Vagina (tissue), 2 donors: ENCODE data around the gene SRXN1. TPM values are rescaled to one million over a fixed set of nuclear protein-coding genes. Genes with fewer than 3 reads are reported as not detected.

Experiments
- DNase-seq, 2 donors: peaks; one replicate each; pipeline ENCODE4 v3.0.0-alpha.2; 2017; ENCODE audit errors: extremely low spot score in 2 of 2
- H3K27ac ChIP-seq: fragments of 200-600 bp; sonication (generic); one replicate; pipeline ENCODE4 v1.5.1; 2019
- H3K27me3 ChIP-seq: fragments of 200-600 bp; sonication (generic); one replicate; pipeline ENCODE4 v1.5.1; 2019
- H3K36me3 ChIP-seq, 2 donors: fragments of 200-600 bp; sonication (generic); one replicate each; pipeline ENCODE4 v1.5.1; 2017 to 2019
- H3K4me1 ChIP-seq: fragments of 200-600 bp; sonication (generic); one replicate; pipeline ENCODE4 v1.5.1; 2019
- H3K4me3 ChIP-seq, 2 donors: fragments of 200-600 bp; sonication (generic); 1 replicate in 1 of 2; 2 replicates in 1 of 2; pipeline ENCODE4 v1.5.1; 2016 to 2019
- H3K9me3 ChIP-seq: fragments of 200-600 bp; sonication (generic); one replicate; pipeline ENCODE4 v1.5.1; 2019
- CTCF ChIP-seq, 3 experiments: fragments of 450-650 bp in 2 of 3; fragments of 200-600 bp in 1 of 3; sonication (generic) in 1 of 3; IDR thresholded peaks; one replicate each; pipeline ENCODE4 v1.5.1; 2017 to 2019; ENCODE audit warnings: antibody characterized with exemption in 3 of 3, mild to moderate bottlenecking in 2 of 3, moderate library complexity in 2 of 3
- POLR2A ChIP-seq, 2 donors: fragments of 450-650 bp; IDR thresholded peaks; one replicate each; pipeline ENCODE4 v1.6.1; 2017; ENCODE audit warnings: antibody characterized with exemption in 2 of 2, mild to moderate bottlenecking in 2 of 2, moderate library complexity in 2 of 2
- POLR2AphosphoS5 ChIP-seq, 2 donors: sonication (generic); formaldehyde crosslinking; IDR thresholded peaks; one replicate each; pipeline ENCODE4 v1.9.0; 2017; ENCODE audit warnings: antibody characterized with exemption in 2 of 2, mild to moderate bottlenecking in 2 of 2, low read depth in 1 of 2; ENCODE audit not compliant: insufficient read depth in 1 of 2
- intact Hi-C: fragments of 100-400 bp; cut with DNase I; formaldehyde crosslinking; loops from one replicate; pipeline ENCODE4 v1.15.1; 2023
- total RNA-seq: library from RNA; depleted of rRNA; stranded (reverse); fragments of >200 nt; gene quantifications from one replicate; pipeline ENCODE4 v1.2.3, GENCODE V29; 2016

The SRXN1 gene
- total RNA-seq, 1 donor from 2014 or later, result 23.8 TPM

- Histone ChIP-seq H3K27ac (no peak overlapping the region), H3K27me3 (peaks cover 8% of the 10 kb centered on the region), H3K36me3 (no peaks in the 10 kb centered on the region), H3K4me1 (peaks cover 13% of the 10 kb centered on the region), H3K9me3 (no peaks in the 10 kb centered on the region), H3K4me3 (no peak overlapping the region)
- TF ChIP-seq CTCF (IDR thresholded peaks at IDR 0.05) (no peak), POLR2AphosphoS5 (IDR thresholded peaks at IDR 0.05; ENCODE audit: insufficient read depth in 1 of 2, low read depth in 1 of 2) (no peak), POLR2A (IDR thresholded peaks at IDR 0.05) (no peak)
- DNase-seq, result no peak
- intact Hi-C loops, result no loop called here
These were observed 18.4 kb upstream of the SRXN1 start for GRCh38 chr20:671252-672030.

GRCh38 chr20:669573-669972, 16.6 kb upstream of the SRXN1 start:
- H3K36me3 ChIP-seq, result no peaks in the 10 kb centered on the region
- TF ChIP-seq POLR2AphosphoS5 (IDR thresholded peaks at IDR 0.05; ENCODE audit: insufficient read depth in 1 of 2, low read depth in 1 of 2) (no peak), CTCF (IDR thresholded peaks at IDR 0.05) (no peak), POLR2A (IDR thresholded peaks at IDR 0.05) (no peak)
- H3K4me3 ChIP-seq, result no peak overlapping the region
- intact Hi-C loops, result no loop called here
- peaks cover 8% of the 10 kb centered on the region for H3K27me3 ChIP-seq
- no peak for DNase-seq
- no peak overlapping the region for H3K27ac ChIP-seq
- H3K4me1 ChIP-seq, result no peaks in the 10 kb centered on the region
- no peaks in the 10 kb centered on the region for H3K9me3 ChIP-seq

- H3K9me3 ChIP-seq, result no peaks in the 10 kb centered on the region
- no peak for DNase-seq
- no peak overlapping the region for H3K4me3 ChIP-seq
- H3K27ac ChIP-seq, result no peak overlapping the region
- no peaks in the 10 kb centered on the region for H3K36me3 ChIP-seq
- TF ChIP-seq CTCF (IDR thresholded peaks at IDR 0.05) (no peak), POLR2AphosphoS5 (IDR thresholded peaks at IDR 0.05; ENCODE audit: insufficient read depth in 1 of 2, low read depth in 1 of 2) (no peak), POLR2A (IDR thresholded peaks at IDR 0.05) (no peak)
- peaks cover 8% of the 10 kb centered on the region for H3K27me3 ChIP-seq
- no peaks in the 10 kb centered on the region for H3K4me1 ChIP-seq
- intact Hi-C loops, result loop anchor here (1.0 kb wide), 1 partner anchor 111 kb away; no protein-coding TSS in a partner anchor
These were observed 15.6 kb upstream of the SRXN1 start for GRCh38 chr20:668638-669037.

GRCh38 chr20:668050-668449, 15.1 kb upstream of the SRXN1 start:
- TF ChIP-seq CTCF (IDR thresholded peaks at IDR 0.05) (no peak), POLR2A (IDR thresholded peaks at IDR 0.05) (no peak), POLR2AphosphoS5 (IDR thresholded peaks at IDR 0.05; ENCODE audit: insufficient read depth in 1 of 2, low read depth in 1 of 2) (no peak)
- peaks cover 3% of the 10 kb centered on the region for H3K27me3 ChIP-seq
- intact Hi-C loops, result loop anchor here (1.0 kb wide), 1 partner anchor 111 kb away; no protein-coding TSS in a partner anchor

More at GRCh38 chr20:668050-668449, 15.1 kb upstream of the SRXN1 start:
- no peaks in the 10 kb centered on the region for H3K36me3 ChIP-seq
- H3K4me3 ChIP-seq, result no peak overlapping the region
- no peaks in the 10 kb centered on the region for H3K4me1 ChIP-seq
- no peak overlapping the region for H3K27ac ChIP-seq
- no peaks in the 10 kb centered on the region for H3K9me3 ChIP-seq
- no peak for DNase-seq
